K562 (cell line): ENCODE data around the gene IQUB. TPM values are rescaled to one million over a fixed set of nuclear protein-coding genes. Genes with fewer than 3 reads are reported as not detected.

Experiments used
- ARID2 ChIP-seq: fragments of 450-650 bp; IDR thresholded peaks from 2 replicates; pipeline ENCODE4 v1.6.1; 2017; ENCODE audit warnings: antibody characterized with exemption, mild to moderate bottlenecking
- DEAF1 ChIP-seq: fragments of 450-650 bp; formaldehyde crosslinking; IDR thresholded peaks from 2 replicates; pipeline ENCODE4 v1.4.0; 2020; ENCODE audit warnings: mild to moderate bottlenecking, moderate library complexity
- NR2C1 ChIP-seq, 2 experiments: fragments of 450-650 bp; IDR thresholded peaks; 2 replicates each; pipeline ENCODE4 v1.6.1; 2017; ENCODE audit warnings: mild to moderate bottlenecking in 2 of 2, antibody characterized with exemption in 1 of 2, inconsistent platforms in 1 of 2, missing compliant biosample characterization in 1 of 2, missing genetic modification characterization in 1 of 2
- polyA plus RNA-seq, 8 experiments: library from polyadenylated mRNA; depleted of rRNA in 4 of 8; stranded (reverse) in 5 of 8; unstranded in 3 of 8; fragments of >200 nt; fragmentation: Nextera tagmentation in 2 of 8; fragmentation: Illumina TruSeq in 1 of 8; extraction: Ambion mirVana in 2 of 8; extraction: Trizol in 1 of 8; gene quantifications; 2 replicates each; pipeline versions ENCODE4 v1.2.1 to v1.2.3, GENCODE V29; 2011 to 2014; ENCODE audit warnings: inconsistent platforms in 1 of 8, missing spikeins in 1 of 8
- total RNA-seq, 7 experiments: library from RNA; depleted of rRNA in 6 of 7; stranded (reverse); fragments of >200 nt in 6 of 7; fragmentation: Illumina TruSeq in 2 of 7; extraction: Trizol in 2 of 7; gene quantifications; 2 replicates each; pipeline versions ENCODE4 v1.2.1 to v1.2.3, GENCODE V29; 2011 to 2021; ENCODE audit warnings: low replicate concordance in 1 of 7
- TF ChIP-seq, protein P1 (sequence below), 2 experiments: fragments of 450-650 bp; formaldehyde crosslinking in 1 of 2; IDR thresholded peaks; 2 replicates each; pipeline versions ENCODE4 v1.4.0 to v1.6.1; 2014 to 2020; ENCODE audit warnings: mild to moderate bottlenecking in 2 of 2, borderline replicate concordance in 1 of 2, low read depth in 1 of 2
- TF ChIP-seq, protein P2 (sequence below): fragments of 200-800 bp; sonication (Bioruptor generic); IDR thresholded peaks from 2 replicates; pipeline ENCODE4 v1.6.1; 2017; ENCODE audit warnings: missing genetic modification characterization, missing compliant biosample characterization
- TF ChIP-seq, protein P3 (sequence below), 3 experiments: IDR thresholded peaks in 2 of 3; conservative IDR thresholded peaks in 1 of 3; 2 replicates each; pipeline ENCODE4 v1.5.1; 2011 to 2012; ENCODE audit warnings: low read length in 3 of 3, mild to moderate bottlenecking in 3 of 3, control low read depth in 2 of 3, improper control_type of control experiment in 1 of 3, inconsistent platforms in 1 of 3, low read depth in 1 of 3, mixed read lengths in 1 of 3, moderate library complexity in 1 of 3; ENCODE audit not compliant: insufficient read depth in 2 of 3
- TF ChIP-seq, protein P4 (sequence below): fragments of 200-800 bp; sonication (Bioruptor generic); IDR thresholded peaks from 2 replicates; pipeline ENCODE4 v1.6.1; 2017; ENCODE audit warnings: missing genetic modification characterization, missing compliant biosample characterization
- TF ChIP-seq, protein P5 (sequence below): sonication (generic); IDR thresholded peaks from 2 replicates; pipeline ENCODE4 v1.6.1; 2016

Gene IQUB
- total and polyA plus RNA-seq, 9 of the 15 experiments (the other 6 are each of a cell fraction or from before 2014, with no cell fraction given) = 0.62 to 2.6 (median 1.4) TPM

- TF ChIP-seq, protein P1, sequence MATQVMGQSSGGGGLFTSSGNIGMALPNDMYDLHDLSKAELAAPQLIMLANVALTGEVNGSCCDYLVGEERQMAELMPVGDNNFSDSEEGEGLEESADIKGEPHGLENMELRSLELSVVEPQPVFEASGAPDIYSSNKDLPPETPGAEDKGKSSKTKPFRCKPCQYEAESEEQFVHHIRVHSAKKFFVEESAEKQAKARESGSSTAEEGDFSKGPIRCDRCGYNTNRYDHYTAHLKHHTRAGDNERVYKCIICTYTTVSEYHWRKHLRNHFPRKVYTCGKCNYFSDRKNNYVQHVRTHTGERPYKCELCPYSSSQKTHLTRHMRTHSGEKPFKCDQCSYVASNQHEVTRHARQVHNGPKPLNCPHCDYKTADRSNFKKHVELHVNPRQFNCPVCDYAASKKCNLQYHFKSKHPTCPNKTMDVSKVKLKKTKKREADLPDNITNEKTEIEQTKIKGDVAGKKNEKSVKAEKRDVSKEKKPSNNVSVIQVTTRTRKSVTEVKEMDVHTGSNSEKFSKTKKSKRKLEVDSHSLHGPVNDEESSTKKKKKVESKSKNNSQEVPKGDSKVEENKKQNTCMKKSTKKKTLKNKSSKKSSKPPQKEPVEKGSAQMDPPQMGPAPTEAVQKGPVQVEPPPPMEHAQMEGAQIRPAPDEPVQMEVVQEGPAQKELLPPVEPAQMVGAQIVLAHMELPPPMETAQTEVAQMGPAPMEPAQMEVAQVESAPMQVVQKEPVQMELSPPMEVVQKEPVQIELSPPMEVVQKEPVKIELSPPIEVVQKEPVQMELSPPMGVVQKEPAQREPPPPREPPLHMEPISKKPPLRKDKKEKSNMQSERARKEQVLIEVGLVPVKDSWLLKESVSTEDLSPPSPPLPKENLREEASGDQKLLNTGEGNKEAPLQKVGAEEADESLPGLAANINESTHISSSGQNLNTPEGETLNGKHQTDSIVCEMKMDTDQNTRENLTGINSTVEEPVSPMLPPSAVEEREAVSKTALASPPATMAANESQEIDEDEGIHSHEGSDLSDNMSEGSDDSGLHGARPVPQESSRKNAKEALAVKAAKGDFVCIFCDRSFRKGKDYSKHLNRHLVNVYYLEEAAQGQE (IDR thresholded peaks at IDR 0.05; ENCODE audit: borderline replicate concordance) = peak; percentile 64; the same call in 1 of the 2 replicates
- TF ChIP-seq, protein P1 (CRISPR knock-in tag; IDR thresholded peaks at IDR 0.05; ENCODE audit: low read depth) = no peak
- TF ChIP-seq, protein P2, sequence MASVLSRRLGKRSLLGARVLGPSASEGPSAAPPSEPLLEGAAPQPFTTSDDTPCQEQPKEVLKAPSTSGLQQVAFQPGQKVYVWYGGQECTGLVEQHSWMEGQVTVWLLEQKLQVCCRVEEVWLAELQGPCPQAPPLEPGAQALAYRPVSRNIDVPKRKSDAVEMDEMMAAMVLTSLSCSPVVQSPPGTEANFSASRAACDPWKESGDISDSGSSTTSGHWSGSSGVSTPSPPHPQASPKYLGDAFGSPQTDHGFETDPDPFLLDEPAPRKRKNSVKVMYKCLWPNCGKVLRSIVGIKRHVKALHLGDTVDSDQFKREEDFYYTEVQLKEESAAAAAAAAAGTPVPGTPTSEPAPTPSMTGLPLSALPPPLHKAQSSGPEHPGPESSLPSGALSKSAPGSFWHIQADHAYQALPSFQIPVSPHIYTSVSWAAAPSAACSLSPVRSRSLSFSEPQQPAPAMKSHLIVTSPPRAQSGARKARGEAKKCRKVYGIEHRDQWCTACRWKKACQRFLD (CRISPR knock-in tag) = 0 out of 2 replicates have a peak, but pooled peaks have one; percentile 44
- TF ChIP-seq DEAF1 (CRISPR knock-in tag) = peak; percentile 49
- TF ChIP-seq, protein P3, sequence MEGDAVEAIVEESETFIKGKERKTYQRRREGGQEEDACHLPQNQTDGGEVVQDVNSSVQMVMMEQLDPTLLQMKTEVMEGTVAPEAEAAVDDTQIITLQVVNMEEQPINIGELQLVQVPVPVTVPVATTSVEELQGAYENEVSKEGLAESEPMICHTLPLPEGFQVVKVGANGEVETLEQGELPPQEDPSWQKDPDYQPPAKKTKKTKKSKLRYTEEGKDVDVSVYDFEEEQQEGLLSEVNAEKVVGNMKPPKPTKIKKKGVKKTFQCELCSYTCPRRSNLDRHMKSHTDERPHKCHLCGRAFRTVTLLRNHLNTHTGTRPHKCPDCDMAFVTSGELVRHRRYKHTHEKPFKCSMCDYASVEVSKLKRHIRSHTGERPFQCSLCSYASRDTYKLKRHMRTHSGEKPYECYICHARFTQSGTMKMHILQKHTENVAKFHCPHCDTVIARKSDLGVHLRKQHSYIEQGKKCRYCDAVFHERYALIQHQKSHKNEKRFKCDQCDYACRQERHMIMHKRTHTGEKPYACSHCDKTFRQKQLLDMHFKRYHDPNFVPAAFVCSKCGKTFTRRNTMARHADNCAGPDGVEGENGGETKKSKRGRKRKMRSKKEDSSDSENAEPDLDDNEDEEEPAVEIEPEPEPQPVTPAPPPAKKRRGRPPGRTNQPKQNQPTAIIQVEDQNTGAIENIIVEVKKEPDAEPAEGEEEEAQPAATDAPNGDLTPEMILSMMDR (IDR thresholded peaks at IDR 0.05 in 2 of 3, conservative IDR thresholded peaks at IDR 0.05 in 1 of 3; ENCODE audit: insufficient read depth in 2 of 3, low read depth in 1 of 3, low read length in 3 of 3) = peak in 2 of 3 experiments; percentile 36 to 75; a peak in 4 of 6 replicates
- no peak for TF ChIP-seq NR2C1 (IDR thresholded peaks at IDR 0.05)
- no peak for TF ChIP-seq NR2C1 (tag; IDR thresholded peaks at IDR 0.05)
- TF ChIP-seq ARID2 = no peak
- TF ChIP-seq, protein P4, sequence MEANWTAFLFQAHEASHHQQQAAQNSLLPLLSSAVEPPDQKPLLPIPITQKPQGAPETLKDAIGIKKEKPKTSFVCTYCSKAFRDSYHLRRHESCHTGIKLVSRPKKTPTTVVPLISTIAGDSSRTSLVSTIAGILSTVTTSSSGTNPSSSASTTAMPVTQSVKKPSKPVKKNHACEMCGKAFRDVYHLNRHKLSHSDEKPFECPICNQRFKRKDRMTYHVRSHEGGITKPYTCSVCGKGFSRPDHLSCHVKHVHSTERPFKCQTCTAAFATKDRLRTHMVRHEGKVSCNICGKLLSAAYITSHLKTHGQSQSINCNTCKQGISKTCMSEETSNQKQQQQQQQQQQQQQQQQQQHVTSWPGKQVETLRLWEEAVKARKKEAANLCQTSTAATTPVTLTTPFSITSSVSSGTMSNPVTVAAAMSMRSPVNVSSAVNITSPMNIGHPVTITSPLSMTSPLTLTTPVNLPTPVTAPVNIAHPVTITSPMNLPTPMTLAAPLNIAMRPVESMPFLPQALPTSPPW (CRISPR knock-in tag) = no peak
- TF ChIP-seq, protein P5, sequence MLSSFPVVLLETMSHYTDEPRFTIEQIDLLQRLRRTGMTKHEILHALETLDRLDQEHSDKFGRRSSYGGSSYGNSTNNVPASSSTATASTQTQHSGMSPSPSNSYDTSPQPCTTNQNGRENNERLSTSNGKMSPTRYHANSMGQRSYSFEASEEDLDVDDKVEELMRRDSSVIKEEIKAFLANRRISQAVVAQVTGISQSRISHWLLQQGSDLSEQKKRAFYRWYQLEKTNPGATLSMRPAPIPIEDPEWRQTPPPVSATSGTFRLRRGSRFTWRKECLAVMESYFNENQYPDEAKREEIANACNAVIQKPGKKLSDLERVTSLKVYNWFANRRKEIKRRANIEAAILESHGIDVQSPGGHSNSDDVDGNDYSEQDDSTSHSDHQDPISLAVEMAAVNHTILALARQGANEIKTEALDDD = no peak
Measured at GRCh38 chr7:123537026-123537642, 2.7 kb upstream of the IQUB start (continued).
